GM18868 (cell line): ENCODE results near the gene GCNA.

Experiments
- ATAC-seq: cut with Tn5 transposase; IDR thresholded peaks from one replicate; pipeline ENCODE4 v1.9.1; 2021; ENCODE audit warnings: mild to moderate bottlenecking, moderate library complexity; ENCODE audit not compliant: unreplicated experiment

The GCNA gene, protein sequence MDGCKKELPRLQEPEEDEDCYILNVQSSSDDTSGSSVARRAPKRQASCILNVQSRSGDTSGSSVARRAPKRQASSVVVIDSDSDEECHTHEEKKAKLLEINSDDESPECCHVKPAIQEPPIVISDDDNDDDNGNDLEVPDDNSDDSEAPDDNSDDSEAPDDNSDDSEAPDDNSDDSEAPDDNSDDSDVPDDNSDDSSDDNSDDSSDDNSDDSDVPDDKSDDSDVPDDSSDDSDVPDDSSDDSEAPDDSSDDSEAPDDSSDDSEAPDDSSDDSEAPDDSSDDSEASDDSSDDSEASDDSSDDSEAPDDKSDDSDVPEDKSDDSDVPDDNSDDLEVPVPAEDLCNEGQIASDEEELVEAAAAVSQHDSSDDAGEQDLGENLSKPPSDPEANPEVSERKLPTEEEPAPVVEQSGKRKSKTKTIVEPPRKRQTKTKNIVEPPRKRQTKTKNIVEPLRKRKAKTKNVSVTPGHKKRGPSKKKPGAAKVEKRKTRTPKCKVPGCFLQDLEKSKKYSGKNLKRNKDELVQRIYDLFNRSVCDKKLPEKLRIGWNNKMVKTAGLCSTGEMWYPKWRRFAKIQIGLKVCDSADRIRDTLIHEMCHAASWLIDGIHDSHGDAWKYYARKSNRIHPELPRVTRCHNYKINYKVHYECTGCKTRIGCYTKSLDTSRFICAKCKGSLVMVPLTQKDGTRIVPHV

DNA sequence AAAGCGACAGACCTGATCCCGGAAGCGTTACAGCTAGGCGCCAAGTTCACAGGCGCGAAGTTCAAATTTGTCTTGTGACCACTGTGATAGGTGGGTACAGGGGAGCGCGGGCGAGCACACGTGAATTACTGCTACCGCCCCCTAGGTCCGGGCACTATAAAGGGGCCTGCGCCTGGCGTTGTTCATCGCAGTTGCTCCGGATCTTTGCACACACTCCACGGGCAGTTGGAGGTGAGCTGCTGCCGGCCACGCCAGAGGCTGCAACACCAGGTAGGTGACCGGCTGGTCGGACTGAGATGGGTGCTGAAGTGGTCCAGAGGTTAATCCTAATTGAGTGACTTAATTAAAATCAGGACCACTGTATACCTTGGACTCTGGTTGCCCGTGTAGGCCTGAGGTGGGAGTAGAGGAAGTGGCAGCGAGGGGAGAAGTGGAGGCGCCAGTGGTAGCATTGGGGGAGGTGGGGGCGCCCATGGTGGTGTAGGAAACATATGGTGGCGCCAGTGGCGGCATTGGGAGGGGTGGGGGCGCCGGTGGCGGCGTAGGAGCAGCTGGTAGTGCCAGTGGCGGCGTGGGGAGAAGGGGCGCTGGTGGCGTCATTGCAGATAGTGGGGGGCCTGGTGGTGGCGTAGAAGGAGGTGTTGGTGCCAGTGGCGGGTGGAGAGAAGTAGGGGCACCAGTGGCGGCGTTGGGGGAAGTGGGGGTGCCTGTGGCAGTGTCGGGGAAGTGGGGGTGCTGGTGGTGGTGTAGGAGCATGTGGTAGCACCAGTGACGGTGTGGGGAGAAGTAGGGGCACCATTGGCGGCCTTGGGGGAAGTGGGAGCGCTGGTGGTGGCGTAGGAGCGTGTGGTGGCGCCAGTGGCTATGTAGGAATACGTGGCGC, at the start of gene GCNA:
GCNA (plus strand) TSS at position 185 of the 883 bp plus-strand sequence. CDS start 2,385 bp downstream, outside the sequence.
- no peak for ATAC-seq

DNA sequence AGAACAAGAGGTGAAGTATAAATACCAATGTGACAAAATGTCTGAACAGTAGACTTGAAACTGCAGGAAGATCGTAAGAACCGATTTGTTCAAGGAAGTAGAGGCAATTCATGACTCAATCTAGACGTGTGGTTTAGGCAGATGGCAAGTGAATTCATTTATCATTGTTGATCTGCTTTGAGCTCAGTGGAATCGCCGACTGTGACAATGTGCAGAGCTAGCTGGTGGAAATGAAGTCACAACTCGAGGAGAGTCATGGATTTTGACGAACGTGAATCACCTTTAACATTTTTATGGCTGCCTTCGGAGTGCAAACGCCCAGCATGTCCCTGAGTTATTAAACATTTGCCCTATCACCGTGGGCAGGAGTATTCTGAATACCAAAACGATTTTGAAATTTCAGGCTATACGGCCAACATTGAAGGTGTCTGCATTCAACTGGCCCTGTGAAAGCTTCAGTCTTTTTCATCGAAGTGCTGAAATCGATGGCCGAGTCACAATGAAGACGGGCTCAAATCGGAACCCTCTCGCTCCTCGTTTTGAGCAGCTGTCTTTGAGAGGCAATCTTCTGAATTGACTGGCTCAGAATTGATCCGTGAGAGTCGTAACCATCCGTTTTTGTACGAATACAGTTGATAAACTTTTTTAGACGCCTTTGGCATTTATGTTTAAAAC, 46.0 kb upstream of the GCNA start:
- ATAC-seq, result peak; percentile 16

DNA sequence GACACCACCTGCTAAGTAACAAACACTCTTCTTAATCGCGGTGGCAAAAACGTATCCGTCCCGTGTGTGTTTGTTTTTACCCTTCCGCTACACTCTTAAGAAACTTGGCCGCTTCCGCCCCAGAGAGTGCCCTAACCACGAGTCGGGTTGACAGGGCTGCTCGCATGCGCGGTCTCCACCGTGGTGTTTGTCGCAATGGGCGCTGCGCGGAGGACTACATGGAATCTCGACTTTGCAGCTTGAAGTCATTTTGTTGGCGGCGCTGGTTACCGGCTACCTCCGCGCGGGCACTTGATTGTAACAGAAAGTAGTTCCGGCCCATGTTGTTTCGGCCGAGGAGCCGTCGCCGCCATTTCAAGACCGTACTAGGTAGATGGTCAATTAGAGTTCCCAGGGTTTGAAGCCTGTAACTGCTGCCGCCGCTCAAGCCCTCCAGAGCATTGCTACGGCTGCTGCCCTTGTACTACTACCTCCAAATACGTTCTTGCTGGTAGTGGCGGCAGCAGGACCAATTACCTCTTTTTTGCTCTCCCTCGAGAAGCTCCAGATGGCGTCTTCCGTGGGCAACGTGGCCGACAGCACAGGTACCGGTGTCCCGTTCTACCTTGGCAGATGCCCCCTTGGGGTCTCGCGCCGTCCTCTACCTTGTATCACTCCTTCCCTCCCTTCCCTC, 45.3 kb upstream of the GCNA start, which contains the start of gene OGT:
OGT (plus strand) TSS at position 352 of the 673 bp plus-strand sequence; CDS start at position 548, 196 bp downstream.
- peak; percentile 86 for ATAC-seq

DNA sequence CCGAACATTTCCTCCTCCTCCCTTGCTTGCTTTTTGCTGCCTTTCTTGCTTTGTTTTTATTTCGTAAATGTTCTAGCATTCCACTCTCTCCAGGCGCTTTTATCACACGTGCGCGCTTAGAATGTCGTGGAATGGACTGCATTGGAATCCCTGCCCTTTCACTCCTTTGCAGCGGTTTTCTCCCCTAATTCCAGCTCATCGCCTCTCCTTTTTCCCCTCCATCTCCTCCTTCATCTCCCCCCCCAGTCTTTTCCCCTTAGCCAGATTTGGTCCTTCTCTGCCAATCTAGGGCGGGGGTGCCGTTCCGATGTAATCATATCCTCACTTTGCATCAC, 44.8 kb upstream of the GCNA start:
- ATAC-seq, result no peak

DNA sequence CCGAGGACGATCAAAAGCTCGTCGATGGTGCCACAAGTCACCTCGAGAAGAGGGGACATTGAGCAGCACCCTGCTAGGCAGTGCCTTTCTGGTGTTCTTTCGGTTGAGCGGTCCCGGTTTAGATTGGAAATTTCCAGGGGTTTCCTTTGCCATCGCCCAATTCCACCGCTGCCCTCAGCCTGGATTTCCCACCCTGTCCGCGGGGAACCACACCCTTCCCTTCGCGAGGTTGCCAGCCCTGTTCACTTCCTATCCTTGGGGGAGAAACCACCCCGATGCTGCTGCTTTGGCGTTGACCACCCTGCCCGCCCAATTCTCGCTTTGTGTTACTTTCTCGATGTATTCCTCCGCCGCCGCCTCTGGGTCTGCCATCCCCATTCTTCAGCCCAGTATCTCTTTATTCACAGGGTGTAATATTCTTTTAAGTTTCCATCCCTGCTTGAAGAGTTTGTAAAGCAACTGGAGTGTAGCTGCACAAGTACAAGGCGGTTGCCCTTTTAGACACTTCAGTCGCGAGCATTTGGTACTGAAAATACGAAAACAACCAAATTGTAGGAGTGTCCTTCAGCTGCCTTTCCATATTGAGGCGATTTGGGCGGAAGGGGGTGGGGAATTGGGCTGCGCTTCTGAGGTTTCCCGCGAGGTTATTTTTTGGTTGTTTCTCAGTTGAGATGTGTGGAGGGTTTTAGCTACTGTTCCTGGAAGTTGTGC, 44.2 kb upstream of the GCNA start:
- ATAC-seq, result no peak

DNA sequence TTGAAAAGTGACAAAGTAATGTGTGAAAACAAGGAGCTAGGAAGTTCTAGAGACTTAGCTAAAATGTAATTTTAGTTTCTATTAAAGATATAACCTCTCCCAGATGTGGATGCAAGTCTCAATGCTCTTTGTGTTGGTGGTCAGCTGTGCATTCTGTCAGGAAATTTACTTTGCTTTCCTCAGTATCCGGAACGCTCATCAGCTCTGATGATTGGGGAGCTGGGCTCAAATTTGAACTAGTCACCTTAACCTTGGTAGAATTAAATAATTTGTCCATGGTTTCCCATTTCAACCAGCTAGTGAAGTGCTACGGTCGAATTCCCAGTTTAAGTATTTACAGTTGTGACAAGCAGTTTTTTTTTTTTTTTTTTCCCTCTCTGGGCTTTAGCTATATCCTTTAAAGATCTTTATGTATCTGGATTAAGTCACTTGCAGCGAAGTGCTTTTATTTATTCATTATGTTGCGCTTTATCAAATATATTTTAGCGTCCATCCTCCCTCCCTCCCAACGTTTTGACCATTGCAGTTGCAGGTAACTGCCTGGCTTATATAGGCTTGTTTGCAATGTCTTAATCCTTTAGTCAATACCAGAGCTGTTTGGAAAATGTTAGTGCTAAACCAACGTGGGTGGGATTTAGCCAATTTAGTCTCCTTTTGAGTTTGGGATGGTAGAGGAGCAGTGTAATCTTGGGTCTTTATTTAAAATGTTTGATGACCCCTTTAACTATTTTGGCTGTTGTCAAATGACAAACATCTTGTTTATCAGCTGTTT, 43.3 kb upstream of the GCNA start:
- ATAC-seq, result no peak

DNA sequence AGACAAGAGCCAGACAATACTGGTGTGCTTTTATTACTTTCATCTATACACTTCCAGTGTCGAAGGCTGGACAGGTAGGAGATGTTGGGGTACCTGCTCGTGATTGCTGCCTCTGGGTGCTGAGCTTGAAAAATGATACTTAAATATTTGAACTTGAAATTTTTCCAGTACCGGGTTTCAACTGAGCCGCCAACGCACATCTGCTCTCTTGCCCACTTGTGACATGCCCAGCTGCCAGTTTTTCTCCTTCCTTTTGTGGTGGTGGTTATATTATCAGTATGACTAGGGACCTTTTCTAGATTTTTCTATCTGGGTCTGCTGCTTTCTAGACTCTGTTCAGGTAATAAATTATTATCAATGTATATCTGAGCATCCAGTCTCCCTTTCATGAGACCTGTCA, 42.0 kb upstream of the GCNA start:
- no peak for ATAC-seq

DNA sequence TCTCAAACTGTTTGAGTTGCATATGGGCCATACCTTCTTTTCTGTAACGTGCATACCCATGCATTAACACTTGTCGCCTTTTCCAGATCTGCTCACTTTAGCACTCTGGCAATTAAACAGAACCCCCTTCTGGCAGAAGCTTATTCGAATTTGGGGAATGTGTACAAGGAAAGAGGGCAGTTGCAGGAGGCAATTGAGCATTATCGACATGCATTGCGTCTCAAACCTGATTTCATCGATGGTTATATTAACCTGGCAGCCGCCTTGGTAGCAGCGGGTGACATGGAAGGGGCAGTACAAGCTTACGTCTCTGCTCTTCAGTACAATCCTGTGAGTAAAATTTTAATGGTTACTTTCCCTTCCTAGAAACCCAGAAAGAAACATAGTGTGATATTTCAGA, 40.5 kb upstream of the GCNA start:
- no peak for ATAC-seq

DNA sequence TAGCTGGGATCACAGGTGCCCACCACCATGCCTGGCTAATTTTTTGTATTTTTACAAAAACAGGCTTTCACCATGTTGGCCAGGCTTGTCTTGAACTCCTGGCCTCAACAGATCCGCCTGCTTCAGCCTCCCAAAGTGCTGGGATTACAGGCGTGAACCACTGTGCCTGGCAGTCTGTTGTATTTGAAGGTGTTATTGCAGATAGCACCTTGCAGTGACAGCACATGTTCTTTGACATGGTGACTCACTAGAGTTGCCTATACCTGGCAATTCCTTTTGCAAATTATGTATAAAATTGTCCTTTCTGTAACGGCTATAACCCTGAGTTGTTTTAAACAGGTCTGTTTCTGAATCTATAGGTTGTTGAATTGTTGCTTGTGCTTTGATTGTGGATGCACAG, 37.4 kb upstream of the GCNA start:
- ATAC-seq, result peak; percentile 11

DNA sequence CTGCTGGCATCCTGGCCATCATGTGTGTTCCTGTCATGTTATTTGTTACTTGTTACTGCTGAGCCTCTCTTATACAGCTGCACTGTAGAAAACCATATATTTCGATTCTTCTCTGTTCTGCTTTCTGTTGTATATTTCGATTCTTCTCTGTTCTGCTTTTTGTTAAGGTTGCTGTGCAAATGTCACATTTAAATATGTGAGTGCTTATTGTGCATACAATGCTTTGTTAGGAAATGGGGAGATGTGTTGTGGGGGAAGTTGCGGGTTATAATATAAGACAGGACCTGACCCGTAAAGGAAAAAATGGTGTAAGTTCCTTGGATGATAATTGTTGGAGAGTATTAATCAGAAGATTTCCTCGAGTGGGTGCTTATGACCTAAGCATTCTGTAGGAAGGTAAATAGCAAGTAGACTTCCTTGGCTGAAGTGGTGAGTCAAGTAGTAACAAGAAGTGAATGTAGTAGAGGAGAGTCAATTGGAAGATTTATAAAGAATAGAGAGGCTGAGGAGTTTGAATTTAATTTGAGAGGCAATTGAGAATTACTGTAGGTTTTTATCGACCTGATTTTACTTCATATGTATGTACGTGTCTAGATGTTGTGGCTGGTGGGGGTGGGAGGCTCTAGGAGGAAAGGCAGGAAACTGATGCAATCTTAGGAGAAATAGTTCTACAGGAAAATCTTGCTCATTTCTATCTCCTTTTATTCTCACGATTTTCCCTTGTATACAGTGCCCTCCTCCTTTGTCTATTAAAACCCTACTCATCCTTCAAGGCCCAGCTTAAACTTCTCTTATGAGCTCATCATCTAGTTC, 36.8 kb upstream of the GCNA start:
- peak; percentile 84 for ATAC-seq

DNA sequence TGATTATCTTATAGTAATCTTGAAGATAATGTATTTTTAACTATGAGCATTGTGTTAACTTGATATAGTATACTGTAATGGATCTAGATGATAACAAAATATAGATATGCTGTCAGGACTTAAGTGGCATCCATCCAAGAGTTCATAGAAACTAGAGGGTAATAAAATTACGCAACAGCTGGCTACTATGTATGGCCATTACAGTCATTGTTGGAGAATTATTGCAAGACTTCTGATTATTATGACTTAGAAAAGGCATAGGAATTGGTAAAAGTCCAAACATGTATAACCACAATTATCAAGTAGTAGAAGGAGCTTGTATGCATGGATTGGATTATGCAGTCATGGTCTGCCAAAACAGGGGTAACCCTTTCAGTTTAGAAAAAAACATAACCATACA, 35.8 kb upstream of the GCNA start:
- ATAC-seq, result no peak

DNA sequence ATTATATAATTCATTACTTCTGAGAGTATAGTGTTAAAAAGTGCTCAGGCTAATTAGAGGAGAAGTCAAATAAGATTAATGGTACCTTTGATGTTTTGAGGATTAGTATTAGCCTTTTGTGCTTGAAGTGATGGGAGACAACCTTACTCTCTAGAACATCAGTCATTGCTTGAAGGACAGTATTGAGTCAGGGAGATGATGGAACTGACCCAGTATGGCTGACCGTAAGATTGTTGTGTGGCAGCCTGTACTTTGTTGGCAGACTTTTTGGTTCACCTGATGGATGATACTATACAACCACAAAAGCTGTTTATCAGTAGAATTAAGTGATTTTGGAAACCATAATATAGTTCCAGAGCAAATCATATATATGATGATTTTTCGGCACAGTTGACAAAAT, 35.4 kb upstream of the GCNA start:
- no peak for ATAC-seq

DNA sequence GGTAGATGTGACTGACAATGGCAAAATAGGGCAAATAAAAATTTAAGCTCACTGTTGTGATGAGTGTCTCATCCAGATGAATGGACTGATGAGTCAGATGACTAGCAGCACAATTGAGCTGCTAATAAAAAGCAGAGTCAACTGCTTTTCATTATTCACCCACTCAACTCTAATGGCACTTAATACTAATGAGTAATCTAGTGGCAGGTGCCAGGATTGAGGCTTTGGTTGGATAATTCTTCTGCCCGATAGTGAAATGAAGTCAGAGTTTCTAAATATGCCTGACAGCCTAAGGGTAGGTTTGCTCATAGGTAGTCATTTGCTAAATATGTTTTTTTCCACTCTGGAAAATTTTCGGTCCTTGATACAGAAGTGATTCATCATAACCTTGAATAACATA, 34.9 kb upstream of the GCNA start:
- ATAC-seq, result no peak

DNA sequence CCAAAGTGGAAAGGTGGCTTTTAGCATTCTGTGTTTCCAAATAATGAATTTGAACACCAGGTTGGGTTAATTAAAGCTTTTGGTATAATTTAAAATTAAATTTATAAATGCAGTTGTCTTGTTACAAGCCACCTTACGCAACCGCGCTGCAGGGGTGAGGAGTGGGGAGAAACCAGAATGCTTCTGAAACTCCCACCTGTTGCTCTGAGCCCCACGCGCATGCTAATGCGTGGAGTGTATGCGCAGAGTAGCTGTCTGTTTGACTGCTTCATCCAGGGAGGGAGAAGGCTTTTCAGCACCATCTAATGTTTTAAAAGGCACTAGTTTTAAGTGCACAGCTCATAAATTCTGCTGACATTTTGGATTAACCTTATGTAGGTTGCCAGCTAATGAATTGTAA, 32.9 kb upstream of the GCNA start:
- ATAC-seq, result no peak

DNA sequence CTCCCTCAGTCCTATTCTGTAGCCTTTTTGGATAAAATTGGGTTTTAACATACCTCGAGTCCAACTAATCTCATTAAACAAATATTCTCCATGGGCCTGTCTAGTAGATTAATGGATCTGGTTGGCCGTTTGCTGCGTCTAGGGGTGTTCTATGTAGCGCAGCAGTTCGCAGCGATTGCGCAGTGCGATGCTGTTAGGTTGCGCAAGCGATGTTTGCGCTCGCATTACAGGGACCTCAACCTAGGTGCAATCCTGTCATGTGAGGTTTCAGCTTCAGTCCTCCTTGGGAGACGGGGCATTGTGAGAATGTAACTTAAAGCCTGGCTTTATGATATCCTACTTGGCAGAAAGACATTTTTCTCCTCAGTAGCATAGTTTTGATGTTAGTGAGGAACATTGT, 31.4 kb upstream of the GCNA start:
- ATAC-seq, result no peak

DNA sequence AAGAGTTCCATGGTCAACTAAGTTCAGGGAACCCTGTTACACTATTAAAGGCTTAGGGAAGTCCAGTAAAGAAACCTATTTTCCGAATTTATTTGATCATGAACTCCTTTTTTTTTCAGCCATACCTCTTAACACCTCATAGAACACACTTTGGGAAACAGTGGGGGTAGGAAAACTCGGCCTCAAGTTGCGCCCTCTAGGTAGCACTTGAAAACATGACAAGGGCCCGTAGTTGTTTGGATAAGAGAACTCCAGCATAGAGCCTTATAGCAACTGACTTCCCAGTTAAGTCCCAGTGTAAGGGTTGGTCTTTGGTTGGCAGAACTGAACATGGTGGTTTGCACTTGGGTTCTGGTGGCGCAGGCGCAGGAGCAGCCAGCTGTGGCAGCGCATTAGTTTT, 30.9 kb upstream of the GCNA start:
- ATAC-seq, result no peak

DNA sequence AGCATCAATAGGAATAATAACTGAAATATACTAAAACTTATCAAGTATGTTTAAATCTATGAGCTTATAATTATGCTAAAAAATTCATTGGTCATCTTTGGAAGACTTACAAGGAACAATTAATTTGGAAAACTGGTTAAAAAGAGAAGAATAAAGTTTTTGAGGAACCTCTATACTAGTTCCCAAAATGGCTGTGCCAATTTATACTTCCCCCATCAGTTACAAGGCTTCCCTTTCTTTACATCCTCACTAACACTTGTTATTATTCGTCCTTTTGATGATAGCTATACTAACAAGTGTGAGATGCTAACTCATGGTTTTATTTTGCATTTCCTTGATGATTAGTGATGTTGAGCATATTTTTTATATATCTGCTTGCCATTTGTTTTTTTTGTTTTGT, 28.3 kb upstream of the GCNA start:
- no peak for ATAC-seq

DNA sequence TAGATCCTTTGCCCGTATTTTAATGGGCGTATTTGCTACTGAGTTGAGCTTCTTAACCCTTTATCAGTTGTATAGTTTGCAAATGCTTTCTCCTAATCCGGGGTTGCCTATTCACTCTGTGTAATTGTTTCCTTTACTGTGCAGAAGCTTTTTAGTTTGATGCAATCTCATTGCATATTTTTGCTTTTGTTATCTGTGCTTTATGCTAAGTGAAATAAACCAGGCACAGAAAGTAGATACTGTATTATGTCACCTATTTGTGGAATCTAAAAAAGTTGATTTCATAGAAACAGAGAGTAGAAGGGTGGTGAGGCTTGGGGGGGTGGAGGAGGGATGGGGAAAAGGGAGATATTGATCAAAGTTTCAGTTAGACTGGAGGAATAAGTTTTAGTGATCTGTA, 27.7 kb upstream of the GCNA start:
- ATAC-seq, result no peak
